ENCODE data around the gene ZNF175.

ZNF175 gene

GRCh38 chr19:51586103-51586728 is 15.1 kb downstream of the ZNF175 start:
- TF ChIP-seq SIN3A (IDR thresholded peaks at IDR 0.05; ENCODE audit: borderline replicate concordance, insufficient read depth, low read length) (no peak), POLR2AphosphoS5 (IDR thresholded peaks at IDR 0.05; ENCODE audit: low read depth, low read length) (no peak), TAF1 (IDR thresholded peaks at IDR 0.05; ENCODE audit: borderline replicate concordance, insufficient read depth, low read length) (no peak), FOXP2 (optimal IDR thresholded peaks at IDR 0.05; ENCODE audit: borderline replicate concordance, extremely low read depth, extremely low read length, insufficient read depth) (no peak)

- TF ChIP-seq POLR2AphosphoS5 (IDR thresholded peaks at IDR 0.05; ENCODE audit: low read depth, low read length) = no peak
- no peak for TF ChIP-seq SIN3A (IDR thresholded peaks at IDR 0.05; ENCODE audit: borderline replicate concordance, insufficient read depth, low read length)
- no peak for TF ChIP-seq TAF1 (IDR thresholded peaks at IDR 0.05; ENCODE audit: borderline replicate concordance, insufficient read depth, low read length)
- TF ChIP-seq REST (IDR thresholded peaks at IDR 0.05; ENCODE audit: insufficient read depth in 1 of 2, low read depth in 2 of 2, low read length in 2 of 2) = no peak
- no peak for TF ChIP-seq FOXP2 (optimal IDR thresholded peaks at IDR 0.05; ENCODE audit: borderline replicate concordance, extremely low read depth, extremely low read length, insufficient read depth)
Measured at GRCh38 chr19:51586799-51587198, 15.7 kb downstream of the ZNF175 start.

- TF ChIP-seq REST (IDR thresholded peaks at IDR 0.05; ENCODE audit: insufficient read depth in 1 of 2, low read depth in 2 of 2, low read length in 2 of 2) (no peak), FOXP2 (optimal IDR thresholded peaks at IDR 0.05; ENCODE audit: borderline replicate concordance, extremely low read depth, extremely low read length, insufficient read depth) (no peak), SIN3A (IDR thresholded peaks at IDR 0.05; ENCODE audit: borderline replicate concordance, insufficient read depth, low read length) (no peak)
Measured at GRCh38 chr19:51587264-51588191, 16.4 kb downstream of the ZNF175 start.

GRCh38 chr19:51589511-51589910 is 18.4 kb downstream of the ZNF175 start:
- TF ChIP-seq FOXP2 (optimal IDR thresholded peaks at IDR 0.05; ENCODE audit: borderline replicate concordance, extremely low read depth, extremely low read length, insufficient read depth) = no peak
- TF ChIP-seq TAF1 (IDR thresholded peaks at IDR 0.05; ENCODE audit: borderline replicate concordance, insufficient read depth, low read length) = no peak
- no peak for TF ChIP-seq REST (IDR thresholded peaks at IDR 0.05; ENCODE audit: insufficient read depth in 1 of 2, low read depth in 2 of 2, low read length in 2 of 2)
- no peak for TF ChIP-seq POLR2AphosphoS5 (IDR thresholded peaks at IDR 0.05; ENCODE audit: low read depth, low read length)
- no peak for TF ChIP-seq SIN3A (IDR thresholded peaks at IDR 0.05; ENCODE audit: borderline replicate concordance, insufficient read depth, low read length)

- TF ChIP-seq FOXP2 (optimal IDR thresholded peaks at IDR 0.05; ENCODE audit: borderline replicate concordance, extremely low read depth, extremely low read length, insufficient read depth) = no peak
Measured at GRCh38 chr19:51590441-51590840, 19.4 kb downstream of the ZNF175 start.

GRCh38 chr19:51592521-51592920 is 21.4 kb downstream of the ZNF175 start:
- TF ChIP-seq TAF1 (IDR thresholded peaks at IDR 0.05; ENCODE audit: borderline replicate concordance, insufficient read depth, low read length) (no peak), REST (IDR thresholded peaks at IDR 0.05; ENCODE audit: insufficient read depth in 1 of 2, low read depth in 2 of 2, low read length in 2 of 2) (no peak), POLR2AphosphoS5 (IDR thresholded peaks at IDR 0.05; ENCODE audit: low read depth, low read length) (no peak), FOXP2 (optimal IDR thresholded peaks at IDR 0.05; ENCODE audit: borderline replicate concordance, extremely low read depth, extremely low read length, insufficient read depth) (no peak), SIN3A (IDR thresholded peaks at IDR 0.05; ENCODE audit: borderline replicate concordance, insufficient read depth, low read length) (no peak)

Data from PFSK-1 (cell line).